ENCODE data around the gene CSMD2. TPM values are rescaled to one million over a fixed set of nuclear protein-coding genes. Genes with fewer than 3 reads are reported as not detected.

CSMD2 gene
- total and polyA plus RNA-seq, 2 donors (not counting 1 experiment from before 2014, with no cell fraction given), result 2.2 to 7.6 TPM

- H3K27me3 ChIP-seq (ENCODE audit: control insufficient read depth, insufficient read depth, low read length), result no peaks in the 10 kb centered on the region
- no peaks in the 10 kb centered on the region for H3K36me3 ChIP-seq (ENCODE audit: control insufficient read depth, insufficient read depth, low read length)
- H3K4me2 ChIP-seq (ENCODE audit: extremely low read depth, insufficient read depth, low read length), result no peak overlapping the region
- H3K79me2 ChIP-seq (ENCODE audit: control insufficient read depth, insufficient read depth, low read length), result no peaks in the 10 kb centered on the region
- H4K20me1 ChIP-seq (ENCODE audit: control insufficient read depth, extremely low read depth, insufficient read depth, low read length), result no peaks in the 10 kb centered on the region
- H3K4me1 ChIP-seq (ENCODE audit: control insufficient read depth, extremely low read depth, insufficient read depth, low read length), result no peaks in the 10 kb centered on the region
- no peaks in the 10 kb centered on the region for H3K9me3 ChIP-seq (ENCODE audit: control insufficient read depth, insufficient read depth, low read depth, low read length)
- H3K9ac ChIP-seq (ENCODE audit: insufficient read depth, low read length), result no peak overlapping the region
- H3K27ac ChIP-seq (ENCODE audit: insufficient read depth, low read length), result no peak overlapping the region
- no peak overlapping the region for H2AFZ ChIP-seq (ENCODE audit: low read length)
- no peak for TF ChIP-seq EZH2 (IDR thresholded peaks at IDR 0.05; ENCODE audit: low read length, missing control alignments)
- no peak for TF ChIP-seq CTCF (conservative IDR thresholded peaks at IDR 0.05 in 1 of 2, IDR thresholded peaks at IDR 0.05 in 1 of 2; ENCODE audit: low read depth in 1 of 2, low read length in 2 of 2)
- H3K4me3 ChIP-seq (replicated peaks in 1 of 4; ENCODE audit: control extremely low read depth in 1 of 4, insufficient read depth in 1 of 4, low read depth in 3 of 4, low read length in 4 of 4), result no peak overlapping the region
- DNase-seq (ENCODE audit: low read depth in 2 of 2), result no peak
Measured at GRCh38 chr1:33659641-33660040, 505.4 kb downstream of the CSMD2 start.

DNA sequence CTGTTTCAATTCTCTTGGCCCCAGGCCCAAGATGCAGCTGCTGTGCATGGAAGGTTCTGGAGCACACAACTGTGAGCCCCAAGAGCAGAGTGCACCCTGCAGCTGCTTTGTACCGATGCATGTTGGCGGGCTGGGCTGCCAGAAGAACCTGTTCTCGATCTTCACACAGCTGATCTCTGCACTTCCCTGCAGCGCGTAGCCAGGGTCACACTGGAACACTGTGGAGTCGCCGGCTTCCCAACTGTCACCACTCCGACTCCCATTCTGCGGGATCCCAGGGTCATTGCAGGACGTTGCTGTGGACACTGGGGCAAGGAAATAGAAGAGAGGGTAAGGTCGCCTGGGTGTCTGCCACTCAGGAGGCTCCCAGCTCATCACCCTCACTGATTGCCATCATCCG is 507.2 kb downstream of the CSMD2 start:
- H3K27me3 ChIP-seq (ENCODE audit: control insufficient read depth, insufficient read depth, low read length), result no peaks in the 10 kb centered on the region

GRCh38 chr1:33656467-33657005 is 508.5 kb downstream of the CSMD2 start:
- Histone ChIP-seq H3K36me3 (ENCODE audit: control insufficient read depth, insufficient read depth, low read length) (no peaks in the 10 kb centered on the region), H3K27ac (ENCODE audit: insufficient read depth, low read length) (no peak overlapping the region), H3K4me1 (ENCODE audit: control insufficient read depth, extremely low read depth, insufficient read depth, low read length) (no peaks in the 10 kb centered on the region), H3K9me3 (ENCODE audit: control insufficient read depth, insufficient read depth, low read depth, low read length) (no peaks in the 10 kb centered on the region), H3K9ac (ENCODE audit: insufficient read depth, low read length) (no peak overlapping the region), H3K79me2 (ENCODE audit: control insufficient read depth, insufficient read depth, low read length) (no peaks in the 10 kb centered on the region), H4K20me1 (ENCODE audit: control insufficient read depth, extremely low read depth, insufficient read depth, low read length) (no peaks in the 10 kb centered on the region), H2AFZ (ENCODE audit: low read length) (no peak overlapping the region), H3K27me3 (ENCODE audit: control insufficient read depth, insufficient read depth, low read length) (no peaks in the 10 kb centered on the region), H3K4me3 (replicated peaks in 1 of 4; ENCODE audit: control extremely low read depth in 1 of 4, insufficient read depth in 1 of 4, low read depth in 3 of 4, low read length in 4 of 4) (no peak overlapping the region), H3K4me2 (ENCODE audit: extremely low read depth, insufficient read depth, low read length) (no peak overlapping the region)
- TF ChIP-seq CTCF (conservative IDR thresholded peaks at IDR 0.05 in 1 of 2, IDR thresholded peaks at IDR 0.05 in 1 of 2; ENCODE audit: low read depth in 1 of 2, low read length in 2 of 2), result no peak
- no peak for DNase-seq (ENCODE audit: low read depth in 2 of 2)

More for the DNA sequence above, 507.2 kb downstream of the CSMD2 start:
- H4K20me1 ChIP-seq (ENCODE audit: control insufficient read depth, extremely low read depth, insufficient read depth, low read length), result no peaks in the 10 kb centered on the region
- H3K4me3 ChIP-seq (replicated peaks in 1 of 4; ENCODE audit: control extremely low read depth in 1 of 4, insufficient read depth in 1 of 4, low read depth in 3 of 4, low read length in 4 of 4), result no peak overlapping the region
- H2AFZ ChIP-seq (ENCODE audit: low read length), result no peak overlapping the region
- H3K9ac ChIP-seq (ENCODE audit: insufficient read depth, low read length), result no peak overlapping the region
- H3K27ac ChIP-seq (ENCODE audit: insufficient read depth, low read length), result no peak overlapping the region
- H3K36me3 ChIP-seq (ENCODE audit: control insufficient read depth, insufficient read depth, low read length), result no peaks in the 10 kb centered on the region
- no peaks in the 10 kb centered on the region for H3K4me1 ChIP-seq (ENCODE audit: control insufficient read depth, extremely low read depth, insufficient read depth, low read length)
- H3K79me2 ChIP-seq (ENCODE audit: control insufficient read depth, insufficient read depth, low read length), result no peaks in the 10 kb centered on the region
- H3K4me2 ChIP-seq (ENCODE audit: extremely low read depth, insufficient read depth, low read length), result no peak overlapping the region
- no peak for TF ChIP-seq CTCF (conservative IDR thresholded peaks at IDR 0.05 in 1 of 2, IDR thresholded peaks at IDR 0.05 in 1 of 2; ENCODE audit: low read depth in 1 of 2, low read length in 2 of 2)
- no peak for TF ChIP-seq EZH2 (IDR thresholded peaks at IDR 0.05; ENCODE audit: low read length, missing control alignments)
- no peaks in the 10 kb centered on the region for H3K9me3 ChIP-seq (ENCODE audit: control insufficient read depth, insufficient read depth, low read depth, low read length)
- DNase-seq (ENCODE audit: low read depth in 2 of 2), result no peak
